ENCODE measurements around the gene TSPAN15.
"Not testable (repeated sequence)": the region's sequence is repeated elsewhere in the genome, so short reads cannot be mapped to it uniquely, and the experiment has no call there.

The TSPAN15 gene

GRCh38 chr10:69450395-69450794, 870 bp upstream of the TSPAN15 start:
- not testable (repeated sequence) for DNase-seq

GRCh38 chr10:69451784-69452251, 553 bp downstream of the TSPAN15 start:
- no peak for DNase-seq

GRCh38 chr10:69452676-69453415, 1.6 kb downstream of the TSPAN15 start:
- DNase-seq = no peak

- no peak for DNase-seq
Measured at GRCh38 chr10:69453795-69454194, 2.5 kb downstream of the TSPAN15 start.

DNA sequence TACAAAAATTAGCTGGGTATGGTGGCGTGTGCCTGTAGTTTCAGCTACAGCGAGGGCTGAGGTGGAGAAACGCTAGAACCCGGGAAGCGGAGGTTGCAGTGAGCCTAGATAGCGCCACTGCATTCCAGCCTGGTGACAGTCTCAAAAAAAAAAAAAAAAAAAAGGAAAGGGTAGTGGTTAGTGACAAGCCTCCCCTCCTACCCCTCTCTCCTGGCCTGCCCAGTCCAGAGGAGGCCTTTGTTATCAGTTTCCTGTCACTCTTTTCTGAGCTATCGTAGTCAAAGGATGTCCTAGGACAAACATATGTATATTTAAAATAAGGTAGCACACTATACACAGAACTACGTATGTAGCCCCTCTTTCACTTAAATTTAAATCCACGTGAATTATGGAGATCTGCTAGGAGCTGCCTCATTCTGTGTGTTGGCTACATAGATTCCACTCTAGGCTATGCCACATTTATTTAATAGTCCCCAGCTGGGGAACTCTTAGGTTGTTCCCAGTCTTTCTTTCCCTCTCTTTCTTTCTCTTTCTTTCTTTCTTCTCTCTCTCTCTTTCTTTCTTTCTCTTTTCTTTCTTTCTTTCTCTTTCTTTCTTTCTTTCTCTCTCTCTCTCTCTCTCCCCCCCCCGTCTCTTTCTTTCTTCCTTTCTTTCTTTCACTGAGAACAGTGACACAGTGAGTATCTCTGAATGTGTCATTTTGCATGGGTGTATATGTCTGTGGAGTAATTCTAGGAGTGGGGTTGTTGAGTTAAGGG, 3.9 kb downstream of the TSPAN15 start:
- no peak for DNase-seq

GRCh38 chr10:69456880-69457693, 5.8 kb downstream of the TSPAN15 start:
- no peak for DNase-seq

DNA sequence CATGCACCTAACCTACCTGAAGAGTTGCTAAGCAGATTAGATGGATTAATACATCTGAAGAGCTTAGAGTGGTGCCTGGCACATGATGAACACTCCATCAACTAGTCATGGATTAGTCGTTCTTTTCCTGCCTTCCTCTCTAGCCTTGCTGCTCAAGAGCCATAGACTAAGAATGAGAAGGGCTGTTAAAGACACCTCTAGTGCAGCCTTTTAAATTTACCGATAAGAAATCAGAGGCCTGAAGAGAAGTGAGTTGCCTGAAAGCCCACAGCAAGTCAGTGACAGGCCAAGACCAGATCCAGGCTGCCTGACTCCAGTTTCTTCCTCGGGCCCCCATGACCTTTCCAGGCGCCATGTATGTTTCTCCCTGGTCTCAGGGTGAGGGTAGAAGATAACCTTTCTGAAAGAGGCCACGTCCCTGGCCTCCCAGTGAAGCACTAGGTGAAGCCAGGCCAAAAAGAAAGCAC, 6.5 kb downstream of the TSPAN15 start:
- no peak for DNase-seq

DNA sequence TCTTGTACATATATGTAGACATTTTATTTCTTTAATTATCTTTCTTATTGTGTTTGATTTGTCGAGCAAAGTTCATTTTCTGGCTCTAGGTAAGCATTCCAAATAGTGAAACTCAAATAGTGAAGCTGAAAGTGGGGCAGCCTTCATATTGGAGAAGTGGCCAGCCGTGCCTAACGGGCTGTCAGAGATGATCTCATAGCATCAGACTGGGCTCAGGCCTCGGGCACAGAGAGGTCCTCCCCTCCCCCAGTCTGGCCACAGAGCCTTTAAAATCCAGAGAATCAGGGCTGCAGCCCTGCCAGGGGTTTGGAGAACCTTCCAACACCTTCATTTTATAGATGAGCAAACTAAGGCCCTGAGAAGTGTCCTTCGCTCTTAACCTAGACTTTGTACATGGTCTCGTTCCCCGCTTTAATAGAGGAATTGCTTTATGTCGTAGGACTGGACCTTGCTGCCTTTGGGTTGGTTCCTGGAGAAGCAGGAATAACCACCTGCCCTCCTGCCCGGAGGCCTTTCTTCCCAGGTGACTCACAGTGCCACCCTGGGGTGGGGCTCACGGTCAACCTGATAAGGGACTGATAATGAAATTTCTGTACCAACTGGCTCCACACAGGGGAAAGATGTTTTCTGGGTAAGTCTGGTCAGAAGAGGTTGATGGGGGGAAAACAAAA, 7.3 kb downstream of the TSPAN15 start:
- no peak for DNase-seq

DNA sequence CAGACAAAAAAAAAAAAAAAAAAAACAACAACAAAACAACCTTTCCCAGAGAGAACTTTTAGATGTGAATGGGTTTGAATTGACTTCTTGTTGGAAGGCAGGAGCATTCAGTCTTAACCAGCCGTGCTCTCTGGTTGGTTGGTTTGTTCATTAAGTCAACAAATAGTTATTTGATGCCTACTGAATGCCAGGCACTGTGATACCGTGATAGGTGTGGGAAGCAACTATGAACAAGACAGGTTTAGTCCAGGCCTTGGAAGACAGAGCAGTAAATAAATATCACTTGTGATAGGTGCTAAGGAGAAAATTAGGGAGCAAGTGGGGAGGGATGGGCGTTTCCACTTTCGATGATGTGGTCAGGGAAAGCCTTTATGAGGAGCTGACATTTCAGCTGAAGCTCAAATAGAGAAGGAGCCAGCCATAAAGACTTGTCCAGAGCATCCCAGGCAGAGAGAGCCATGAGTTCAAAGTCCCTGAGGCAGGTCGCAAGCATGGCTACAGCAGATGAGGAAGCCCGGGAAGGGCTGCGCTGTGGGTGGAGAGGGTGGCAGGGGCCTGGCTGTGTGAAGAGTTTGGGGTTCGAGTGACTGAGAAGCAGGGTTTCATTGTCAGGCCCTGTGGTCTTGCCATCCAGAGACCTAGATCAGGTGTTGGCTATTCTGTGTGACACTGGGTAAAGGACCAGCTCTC, 8.0 kb downstream of the TSPAN15 start:
- no peak for DNase-seq

DNA sequence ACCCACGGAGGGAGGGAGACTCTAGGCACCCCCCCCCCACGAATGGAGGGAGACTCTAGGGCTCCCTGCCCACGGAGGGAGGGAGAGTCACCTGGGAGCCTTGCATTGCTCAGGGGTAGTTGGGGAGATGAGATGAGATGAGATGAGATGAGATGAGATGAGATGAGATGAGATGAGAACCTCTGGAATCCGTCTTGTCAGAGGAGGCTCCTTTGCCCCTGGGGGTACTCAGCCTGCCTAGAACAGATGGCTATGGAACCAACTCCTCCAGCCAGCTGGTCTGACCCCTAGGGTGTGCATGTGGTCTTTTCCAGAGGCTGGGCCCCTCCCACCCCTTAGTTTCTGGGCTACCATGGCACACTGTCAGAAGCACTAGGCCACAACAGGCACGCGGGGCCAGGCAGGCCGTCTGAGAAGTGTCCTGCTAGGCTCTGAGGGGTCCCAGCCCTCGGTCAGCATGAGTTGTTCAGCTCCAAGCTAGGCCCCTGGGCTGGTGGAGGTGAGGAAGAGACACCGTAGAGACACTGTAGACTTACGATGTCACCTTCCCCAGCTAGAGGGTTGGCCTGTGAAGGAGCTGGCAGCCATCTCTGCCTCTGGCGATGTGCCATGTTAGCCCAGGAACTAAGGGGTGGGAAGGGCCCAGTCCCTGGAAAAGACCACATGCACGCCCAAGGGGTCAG, 8.8 kb downstream of the TSPAN15 start:
- DNase-seq = peak; percentile 41

- DNase-seq = peak; percentile 51
Measured at GRCh38 chr10:69460576-69461242, 9.4 kb downstream of the TSPAN15 start.

- DNase-seq = peak; percentile 51
Measured at GRCh38 chr10:69461243-69462025, 10.2 kb downstream of the TSPAN15 start.

DNA sequence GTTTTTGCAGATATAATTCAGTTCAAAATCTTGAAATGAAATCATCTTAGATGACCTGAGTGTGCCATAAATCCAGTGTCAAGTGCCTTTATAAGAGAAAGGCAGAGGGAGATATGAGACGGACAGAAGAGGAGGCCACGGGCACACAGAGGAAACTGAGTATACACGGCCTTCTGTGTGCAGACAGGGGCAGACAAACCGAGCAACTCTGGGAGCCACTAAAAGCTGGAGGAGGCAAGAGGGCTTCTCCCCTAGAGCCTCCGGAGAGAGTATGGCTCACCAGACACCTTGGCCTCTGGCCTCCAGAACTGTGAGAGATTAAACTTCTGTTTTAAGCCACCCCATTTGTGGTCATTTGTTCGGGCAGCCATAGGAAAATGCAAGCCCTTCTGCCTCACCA, 12.6 kb downstream of the TSPAN15 start:
- DNase-seq = no peak

GRCh38 chr10:69464401-69464800, 13.1 kb downstream of the TSPAN15 start:
- DNase-seq = no peak

GRCh38 chr10:69464801-69465401, 13.6 kb downstream of the TSPAN15 start:
- no peak for DNase-seq

- DNase-seq = no peak
Measured at GRCh38 chr10:69465457-69466157, 14.3 kb downstream of the TSPAN15 start.

DNA sequence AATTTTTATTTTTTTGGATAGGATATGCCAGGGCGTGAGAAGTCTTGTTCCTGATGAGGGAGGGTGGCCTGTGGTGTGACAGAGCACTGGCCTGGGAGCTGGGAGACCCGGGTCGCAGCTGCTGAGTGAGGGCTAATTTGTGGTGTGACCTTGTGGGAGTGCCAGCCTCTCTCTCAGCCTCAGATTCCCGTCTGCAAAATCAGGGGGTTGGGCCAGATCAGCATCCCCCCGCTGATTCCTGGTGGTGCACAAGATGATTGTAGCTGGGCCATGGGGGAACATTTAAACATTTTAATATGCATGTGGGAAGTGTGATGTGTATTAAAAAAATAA, 14.9 kb downstream of the TSPAN15 start:
- no peak for DNase-seq

- no peak for DNase-seq
Measured at GRCh38 chr10:69466689-69467088, 15.4 kb downstream of the TSPAN15 start.
